Activated naive CD4-positive, alpha-beta T cell treated with anti-CD3 and anti-CD28 coated beads, Interleukin-2, amount 10 ng/mL, durations not matched to agents 7 days and 5 days (primary cell): ENCODE measurements around the gene LDLRAP1.
A peak's percentile ranks its signal among the peaks of the same experiment; 100 is the strongest.

Source experiments
- CTCF ChIA-PET: fragments of 350-600 bp; sonication (Branson Sonifier 250); formaldehyde crosslinking; loops from one replicate; lab custom pipeline; 2021; ENCODE audit warnings: antibody characterized with exemption; lab: Charles Lee
- DNase-seq: peaks from one replicate; pipeline ENCODE4 v3.0.0-alpha.2; 2020
- H3K27ac Mint-ChIP-seq: one replicate; pipeline ENCODE4 v1.8.0; 2021; ENCODE audit warnings: mild to moderate bottlenecking, moderate library complexity, mixed read lengths
- H3K27me3 Mint-ChIP-seq: one replicate; pipeline ENCODE4 v1.8.0; 2021; ENCODE audit warnings: mild to moderate bottlenecking, mixed read lengths
- H3K36me3 Mint-ChIP-seq: one replicate; pipeline ENCODE4 v1.8.0; 2021; ENCODE audit warnings: mixed read lengths
- H3K4me1 Mint-ChIP-seq: one replicate; pipeline ENCODE4 v1.8.0; 2021; ENCODE audit warnings: mixed read lengths
- H3K4me3 Mint-ChIP-seq: one replicate; pipeline ENCODE4 v1.8.0; 2021; ENCODE audit warnings: mild to moderate bottlenecking, moderate library complexity, mixed read lengths
- H3K9me3 Mint-ChIP-seq: one replicate; pipeline ENCODE4 v1.8.0; 2021; ENCODE audit warnings: mixed read lengths

Gene LDLRAP1

GRCh38 chr1:25566176-25566729 is 22.8 kb downstream of the LDLRAP1 start:
- DNase-seq = no peak
- peak overlapping the region; percentile 40 for H3K4me3 Mint-ChIP-seq
- CTCF ChIA-PET = interaction anchor here (0.9 to 2.2 kb wide), 5 partner anchors 10 to 62 kb away, joined by 3 to 9 read pairs (median 5); no protein-coding TSS in a partner anchor
- peaks cover 79% of the 10 kb centered on the region for H3K4me1 Mint-ChIP-seq
- no peaks in the 10 kb centered on the region for H3K9me3 Mint-ChIP-seq
- H3K36me3 Mint-ChIP-seq = peaks cover 42% of the 10 kb centered on the region
- H3K27ac Mint-ChIP-seq = peak overlapping the region; percentile 82
- no peaks in the 10 kb centered on the region for H3K27me3 Mint-ChIP-seq

GRCh38 chr1:25566730-25567341 is 23.4 kb downstream of the LDLRAP1 start:
- no peaks in the 10 kb centered on the region for H3K27me3 Mint-ChIP-seq
- H3K9me3 Mint-ChIP-seq = no peaks in the 10 kb centered on the region
- DNase-seq = peak; percentile 57
- H3K4me3 Mint-ChIP-seq = no peak overlapping the region
- peaks cover 73% of the 10 kb centered on the region for H3K4me1 Mint-ChIP-seq
- H3K36me3 Mint-ChIP-seq = peaks cover 40% of the 10 kb centered on the region
- CTCF ChIA-PET = interaction anchor here (0.9 to 2.2 kb wide), 3 partner anchors 13 to 63 kb away, joined by 3 to 5 read pairs (median 4); no protein-coding TSS in a partner anchor
- peak overlapping the region; percentile 82 for H3K27ac Mint-ChIP-seq

GRCh38 chr1:25567710-25568089 is 24.3 kb downstream of the LDLRAP1 start:
- no peak for DNase-seq
- Mint-ChIP-seq H3K9me3 (no peaks in the 10 kb centered on the region), H3K36me3 (peaks cover 38% of the 10 kb centered on the region), H3K4me3 (no peak overlapping the region), H3K27me3 (peaks cover 7% of the 10 kb centered on the region), H3K27ac (no peak overlapping the region), H3K4me1 (peaks cover 66% of the 10 kb centered on the region)
- CTCF ChIA-PET = no interaction called here

GRCh38 chr1:25568090-25568833 is 24.9 kb downstream of the LDLRAP1 start:
- H3K27me3 Mint-ChIP-seq = peaks cover 9% of the 10 kb centered on the region
- H3K4me3 Mint-ChIP-seq = no peak overlapping the region
- DNase-seq = no peak
- H3K9me3 Mint-ChIP-seq = no peaks in the 10 kb centered on the region
- peaks cover 62% of the 10 kb centered on the region for H3K4me1 Mint-ChIP-seq
- H3K36me3 Mint-ChIP-seq = peaks cover 34% of the 10 kb centered on the region
- no peak overlapping the region for H3K27ac Mint-ChIP-seq
- CTCF ChIA-PET = no interaction called here

GRCh38 chr1:25568834-25569596 is 25.6 kb downstream of the LDLRAP1 start:
- no peak for DNase-seq
- Mint-ChIP-seq H3K27me3 (peaks cover 10% of the 10 kb centered on the region), H3K27ac (no peak overlapping the region), H3K9me3 (no peaks in the 10 kb centered on the region), H3K4me1 (peaks cover 54% of the 10 kb centered on the region), H3K36me3 (peaks cover 32% of the 10 kb centered on the region), H3K4me3 (no peak overlapping the region)
- CTCF ChIA-PET = no interaction called here

GRCh38 chr1:25569597-25570396 is 26.4 kb downstream of the LDLRAP1 start:
- Mint-ChIP-seq H3K9me3 (no peaks in the 10 kb centered on the region), H3K4me1 (peaks cover 47% of the 10 kb centered on the region), H3K36me3 (peaks cover 26% of the 10 kb centered on the region), H3K27me3 (peaks cover 14% of the 10 kb centered on the region), H3K27ac (no peak overlapping the region), H3K4me3 (no peak overlapping the region)
- no peak for DNase-seq
- CTCF ChIA-PET = interaction anchor here (0.8 kb wide), 1 partner anchor 16 kb away, joined by 3 read pairs; no protein-coding TSS in a partner anchor

GRCh38 chr1:25570798-25571521 is 27.6 kb downstream of the LDLRAP1 start:
- H3K9me3 Mint-ChIP-seq = no peaks in the 10 kb centered on the region
- DNase-seq = no peak
- CTCF ChIA-PET = interaction anchor here (0.6 kb wide), 1 partner anchor 47 kb away, joined by 3 read pairs; no protein-coding TSS in a partner anchor
- H3K27ac Mint-ChIP-seq = no peak overlapping the region
- H3K36me3 Mint-ChIP-seq = peaks cover 18% of the 10 kb centered on the region
- H3K4me3 Mint-ChIP-seq = no peak overlapping the region
- peaks cover 35% of the 10 kb centered on the region for H3K4me1 Mint-ChIP-seq
- peaks cover 14% of the 10 kb centered on the region for H3K27me3 Mint-ChIP-seq

- no peak overlapping the region for H3K4me3 Mint-ChIP-seq
- H3K36me3 Mint-ChIP-seq = peaks cover 13% of the 10 kb centered on the region
- H3K27me3 Mint-ChIP-seq = peaks cover 14% of the 10 kb centered on the region
- peaks cover 29% of the 10 kb centered on the region for H3K4me1 Mint-ChIP-seq
- H3K27ac Mint-ChIP-seq = no peak overlapping the region
- no peak for DNase-seq
- CTCF ChIA-PET = interaction anchor here (1.1 to 1.9 kb wide), 5 partner anchors 23 to 49 kb away, joined by 3 to 6 read pairs (median 3); no protein-coding TSS in a partner anchor
- no peaks in the 10 kb centered on the region for H3K9me3 Mint-ChIP-seq
Measured at GRCh38 chr1:25571522-25571970, 28.1 kb downstream of the LDLRAP1 start.

- H3K9me3 Mint-ChIP-seq = no peaks in the 10 kb centered on the region
- no peak overlapping the region for H3K4me3 Mint-ChIP-seq
- DNase-seq = no peak
- peaks cover 15% of the 10 kb centered on the region for H3K27me3 Mint-ChIP-seq
- CTCF ChIA-PET = interaction anchor here (0.7 to 1.9 kb wide), 13 partner anchors 8 to 229 kb away, joined by 3 to 7 read pairs (median 4); no protein-coding TSS in a partner anchor
- H3K36me3 Mint-ChIP-seq = peaks cover 8% of the 10 kb centered on the region
- peaks cover 25% of the 10 kb centered on the region for H3K4me1 Mint-ChIP-seq
- H3K27ac Mint-ChIP-seq = no peak overlapping the region
Measured at GRCh38 chr1:25572107-25572506, 28.7 kb downstream of the LDLRAP1 start.

- peak; percentile 70 for DNase-seq
- Mint-ChIP-seq H3K4me1 (peaks cover 21% of the 10 kb centered on the region), H3K9me3 (no peaks in the 10 kb centered on the region), H3K4me3 (no peak overlapping the region), H3K27me3 (peaks cover 23% of the 10 kb centered on the region), H3K36me3 (peaks cover 5% of the 10 kb centered on the region), H3K27ac (no peak overlapping the region)
- CTCF ChIA-PET = interaction anchor here (0.7 to 1.9 kb wide), 14 partner anchors 9 to 228 kb away, joined by 3 to 7 read pairs (median 4); no protein-coding TSS in a partner anchor
Measured at GRCh38 chr1:25572708-25573590, 29.5 kb downstream of the LDLRAP1 start.

- DNase-seq = no peak
- Mint-ChIP-seq H3K4me3 (no peak overlapping the region), H3K27ac (no peak overlapping the region), H3K36me3 (peaks cover 2% of the 10 kb centered on the region), H3K9me3 (no peaks in the 10 kb centered on the region), H3K4me1 (peaks cover 16% of the 10 kb centered on the region), H3K27me3 (peaks cover 26% of the 10 kb centered on the region)
- CTCF ChIA-PET = interaction anchor here (1.3 to 1.9 kb wide), 2 partner anchors 25 to 45 kb away, joined by 5 read pairs; no protein-coding TSS in a partner anchor
Measured at GRCh38 chr1:25573591-25573930, 30.2 kb downstream of the LDLRAP1 start.

GRCh38 chr1:25573961-25574360 is 30.6 kb downstream of the LDLRAP1 start:
- Mint-ChIP-seq H3K9me3 (no peaks in the 10 kb centered on the region), H3K36me3 (peaks cover 2% of the 10 kb centered on the region), H3K4me1 (peaks cover 12% of the 10 kb centered on the region), H3K27me3 (peaks cover 26% of the 10 kb centered on the region), H3K4me3 (no peak overlapping the region), H3K27ac (no peak overlapping the region)
- CTCF ChIA-PET = interaction anchor here (1.3 kb wide), 1 partner anchor 45 kb away, joined by 5 read pairs; no protein-coding TSS in a partner anchor
- no peak for DNase-seq
